ENCODE measurements around the gene ZDHHC16. TPM values are rescaled to one million over a fixed set of nuclear protein-coding genes. Genes with fewer than 3 reads are reported as not detected.

Gene ZDHHC16
- total RNA-seq (2022; extraction: Qiagen RNA extraction): 47.0 to 52.7 TPM (median 51.7 TPM) in 5 replicates

DNA sequence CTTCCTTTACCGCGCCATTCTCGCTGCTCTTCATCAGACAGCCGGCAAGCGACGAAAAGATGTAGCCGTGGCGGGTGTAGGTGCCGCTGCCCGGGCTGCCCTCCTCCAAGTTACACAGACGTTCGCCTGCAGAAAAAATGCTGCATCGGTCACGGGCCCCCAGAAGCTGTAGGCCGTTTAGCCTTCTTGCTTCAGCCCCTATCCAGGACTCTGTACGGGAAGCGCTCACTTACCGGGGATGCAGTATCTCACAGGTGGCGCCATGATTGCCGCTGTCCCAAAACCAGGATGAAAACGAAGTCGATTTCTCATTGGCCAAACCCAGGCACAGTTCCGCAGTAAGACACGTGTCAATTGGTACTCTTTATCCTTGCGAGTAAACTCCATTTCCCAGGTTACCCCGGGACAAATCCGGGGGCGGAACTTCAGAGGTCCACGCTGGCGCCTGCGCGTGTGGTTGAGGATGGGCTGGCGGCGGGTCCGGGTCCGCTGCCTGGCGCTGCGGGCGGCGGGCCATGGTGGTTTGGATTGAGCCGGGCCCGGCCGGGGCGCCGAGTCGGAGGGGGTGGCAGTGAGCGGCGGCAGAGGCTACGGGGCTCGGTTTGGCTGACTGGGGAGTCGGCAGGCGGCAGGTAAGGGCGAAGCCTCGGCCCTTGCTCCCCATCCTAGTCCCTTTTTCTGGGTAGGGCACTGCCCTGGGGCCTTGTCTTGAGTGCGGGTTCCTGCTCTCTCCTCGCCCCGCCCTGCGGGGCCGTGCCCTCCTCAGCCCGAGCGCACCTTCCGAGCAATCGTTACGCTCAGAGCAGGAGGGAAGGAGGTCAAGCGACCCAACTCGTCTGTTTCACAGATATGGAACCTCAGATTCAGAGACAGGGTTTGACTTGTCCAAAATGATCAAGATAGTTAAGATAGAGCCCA, at the start of gene ZDHHC16, which contains the start of gene EXOSC1:
Gene ZDHHC16 (plus strand): TSS at position 454 of the 918 bp plus-strand sequence. CDS start 5,501 bp downstream, outside the sequence.
Gene EXOSC1 (minus strand): TSS at position 285 of the 918 bp plus-strand sequence. CDS start 21 bp downstream, at position 264.

DNA sequence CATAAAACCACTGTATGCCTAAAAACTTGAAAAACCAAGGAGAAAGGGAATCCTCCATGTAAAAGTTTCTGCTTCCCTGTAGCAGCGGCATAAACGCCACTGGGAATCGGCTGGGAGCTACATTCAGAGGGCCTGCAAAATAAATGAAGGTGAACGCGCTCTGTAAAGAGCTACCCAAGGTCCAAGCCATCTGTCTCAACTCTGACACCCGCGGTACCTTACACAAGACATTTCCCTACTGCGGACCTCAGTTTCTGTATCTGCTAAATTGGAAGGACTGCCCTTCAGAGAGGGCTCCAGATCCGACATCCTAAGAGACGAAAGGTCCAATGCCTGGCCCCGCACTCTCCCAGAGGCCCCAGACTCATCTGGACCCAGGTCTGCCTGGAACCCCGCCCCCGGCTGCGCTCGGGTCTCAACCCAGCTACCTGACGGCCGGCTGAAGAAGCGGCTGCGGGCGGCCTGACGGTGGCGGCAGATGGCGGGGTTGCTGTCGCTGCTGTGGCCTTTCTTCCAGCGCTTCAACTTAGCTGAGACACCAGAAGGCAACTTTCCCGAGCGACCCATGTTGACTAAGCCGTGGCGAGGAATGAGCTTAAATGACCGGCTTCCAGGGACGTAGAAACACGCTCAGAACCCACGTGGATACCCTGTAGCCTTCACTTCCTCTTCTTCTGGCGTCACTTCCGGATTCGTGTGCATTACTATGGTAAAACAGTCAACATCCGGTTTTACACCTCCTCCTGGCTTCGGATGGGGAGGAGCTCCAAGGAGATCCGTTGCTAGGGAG, 45.1 kb upstream of the ZDHHC16 start, which contains the start of gene RRP12:
Gene RRP12 (minus strand): TSS at position 676 of the 790 bp plus-strand sequence. CDS start 109 bp downstream, at position 567.

GRCh38 chr10:97425964-97426775, 19.8 kb upstream of the ZDHHC16 start, which contains the start of gene PGAM1:
PGAM1 (plus strand) TSS chr10:97426191; CDS start chr10:97426308, 117 bp downstream.

DNA sequence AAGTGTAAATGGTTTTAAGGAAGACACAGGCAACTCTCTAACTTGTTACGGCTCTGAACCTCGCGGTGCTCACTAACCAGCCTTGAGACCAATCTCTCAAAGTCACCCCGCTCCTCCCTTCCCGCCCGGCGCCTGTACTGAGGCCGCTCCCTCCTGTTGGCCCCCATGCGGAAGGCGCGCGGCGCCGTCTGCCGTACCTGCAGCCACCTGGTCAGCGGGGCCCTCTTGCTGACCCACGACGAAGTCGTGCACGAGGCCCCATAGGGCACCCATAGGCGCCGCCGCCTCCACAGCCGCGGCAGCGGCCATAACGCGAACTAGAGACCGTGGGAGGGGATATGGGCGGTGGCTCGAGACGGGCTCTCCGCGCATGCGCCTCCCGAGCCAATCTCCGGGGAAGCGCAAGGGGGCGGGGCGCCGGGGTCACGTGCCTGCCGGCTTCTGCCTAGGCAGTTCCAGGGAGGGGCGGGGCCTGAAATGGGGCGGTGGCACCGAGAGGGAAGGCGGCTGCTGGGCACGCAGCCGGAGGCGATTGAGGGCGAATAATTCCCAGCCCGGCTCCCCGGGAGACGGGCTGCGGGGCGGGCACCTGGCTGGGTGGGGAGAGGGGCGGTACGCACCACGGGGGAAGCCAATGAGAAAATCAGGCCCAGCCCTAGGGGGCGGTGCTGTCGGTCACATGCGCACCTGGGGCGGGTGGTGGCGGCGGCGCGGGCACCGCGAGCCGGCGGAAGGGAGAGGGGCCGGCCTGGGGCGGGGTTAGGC, 52.3 kb downstream of the ZDHHC16 start, which contains the start of gene MMS19:
Gene MMS19 (minus strand): TSS at position 347 of the 765 bp plus-strand sequence. CDS start 38 bp downstream, at position 309.

GRCh38 chr10:97498841-97499560, 53.0 kb downstream of the ZDHHC16 start, which contains the start of gene UBTD1:
UBTD1 (plus strand) TSS chr10:97498924; CDS start chr10:97499204, 280 bp downstream.

Other genes with a start within 250 kb of the ZDHHC16 start
- gene ARHGAP19, start 153.5 kb upstream of the ZDHHC16 start, total RNA-seq (2022; extraction: Qiagen RNA extraction): 3.9 to 6.6 TPM (median 4.9 TPM) in 5 replicates
- 1.1 to 2.4 TPM (median 2.0 TPM) in 5 replicates for gene FRAT1, start 126.9 kb upstream of the ZDHHC16 start, total RNA-seq (2022; extraction: Qiagen RNA extraction)
- 7.1 to 10.2 TPM (median 9.1 TPM) in 5 replicates for gene FRAT2, start 111.4 kb upstream of the ZDHHC16 start, total RNA-seq (2022; extraction: Qiagen RNA extraction)
- gene RRP12, start 44.8 kb upstream of the ZDHHC16 start, total RNA-seq (2022; extraction: Qiagen RNA extraction): 50.9 to 64.9 TPM (median 55.6 TPM) in 5 replicates
- 599 to 650 TPM (median 629 TPM) in 5 replicates for gene PGAM1, start 20.0 kb upstream of the ZDHHC16 start, total RNA-seq (2022; extraction: Qiagen RNA extraction)
- 51.7 to 58.9 TPM (median 54.8 TPM) in 5 replicates for gene EXOSC1, start 169 bp upstream of the ZDHHC16 start, total RNA-seq (2022; extraction: Qiagen RNA extraction)
- 47.4 to 50.9 TPM (median 48.9 TPM) in 5 replicates for gene MMS19, start 52.2 kb downstream of the ZDHHC16 start, total RNA-seq (2022; extraction: Qiagen RNA extraction)
- gene UBTD1, start 52.7 kb downstream of the ZDHHC16 start, total RNA-seq (2022; extraction: Qiagen RNA extraction): 15.5 to 22.8 TPM (median 20.0 TPM) in 5 replicates
- gene ANKRD2, start 126.6 kb downstream of the ZDHHC16 start, total RNA-seq (2022; extraction: Qiagen RNA extraction): 5.6 to 8.9 TPM (median 7.3 TPM) in 5 replicates
- 1.9 to 2.8 TPM (median 2.4 TPM) in 5 replicates for gene HOGA1, start 138.2 kb downstream of the ZDHHC16 start, total RNA-seq (2022; extraction: Qiagen RNA extraction)
- gene C10orf62, start 143.5 kb downstream of the ZDHHC16 start, total RNA-seq (2022; extraction: Qiagen RNA extraction): 0.10 to 0.16 TPM in 2 of 5 replicates, not detected in the others
- gene MORN4, start 187.3 kb downstream of the ZDHHC16 start, total RNA-seq (2022; extraction: Qiagen RNA extraction): 6.4 to 7.7 TPM (median 7.5 TPM) in 5 replicates
- 22.0 to 24.9 TPM (median 23.7 TPM) in 5 replicates for gene PI4K2A, start 194.5 kb downstream of the ZDHHC16 start, total RNA-seq (2022; extraction: Qiagen RNA extraction)
- 82.5 to 134 TPM (median 124 TPM) in 5 replicates for gene AVPI1, start 241.1 kb downstream of the ZDHHC16 start, total RNA-seq (2022; extraction: Qiagen RNA extraction)